Gastrocnemius medialis (tissue), 4 donors: ENCODE measurements around the gene RGS21. TPM values are rescaled to one million over a fixed set of nuclear protein-coding genes. Genes with fewer than 3 reads are reported as not detected.
"Not testable (repeated sequence)": the region's sequence is repeated elsewhere in the genome, so short reads cannot be mapped to it uniquely, and the experiment has no call there.

Source experiments
- ATAC-seq, 2 donors: fragments of 150-250 bp; one replicate each; pipeline ENCODE4 v1.9.1; 2016
- DNase-seq, 2 donors: peaks; one replicate each; pipeline ENCODE4 v3.0.0-alpha.2; 2019
- H3K27ac ChIP-seq, 4 donors: fragments of 200-600 bp; sonication (generic); 1 replicate in 1 of 4; 2 replicates in 3 of 4; pipeline ENCODE4 v1.5.1; 2016 to 2018; ENCODE audit warnings: mild to moderate bottlenecking in 2 of 4, moderate library complexity in 1 of 4
- H3K27me3 ChIP-seq, 3 donors: fragments of 200-600 bp; sonication (generic) in 2 of 3; 1 replicate in 1 of 3; 2 replicates in 2 of 3; pipeline versions ENCODE4 v1.5.1 to v1.6.0; 2016 to 2019; ENCODE audit warnings: mild to moderate bottlenecking in 1 of 3, moderate library complexity in 1 of 3
- H3K36me3 ChIP-seq, 2 donors: fragments of 200-600 bp; sonication (generic) in 1 of 2; one replicate each; pipeline ENCODE4 v1.5.1; 2017 to 2018
- H3K4me1 ChIP-seq, 2 donors: fragments of 200-600 bp; sonication (generic) in 1 of 2; one replicate each; pipeline ENCODE4 v1.5.1; 2016 to 2017; ENCODE audit warnings: mild to moderate bottlenecking in 2 of 2
- H3K4me3 ChIP-seq, 4 donors: fragments of 200-600 bp; sonication (generic) in 3 of 4; 1 replicate in 1 of 4; 2 replicates in 3 of 4; pipeline ENCODE4 v1.5.1; 2016 to 2019; ENCODE audit warnings: mild to moderate bottlenecking in 2 of 4
- H3K9me3 ChIP-seq, 3 donors: fragments of 200-600 bp; sonication (generic) in 2 of 3; 1 replicate in 1 of 3; 2 replicates in 2 of 3; pipeline ENCODE4 v1.5.1; 2016 to 2019
- POLR2A ChIP-seq, 2 donors: fragments of 450-650 bp; IDR thresholded peaks; one replicate each; pipeline ENCODE4 v1.6.1; 2017; ENCODE audit warnings: antibody characterized with exemption in 2 of 2, mild to moderate bottlenecking in 2 of 2, moderate library complexity in 2 of 2
- in situ Hi-C, 4 donors: fragments of 200-750 bp; cut with MboI; loops; one replicate each; pipeline versions ENCODE4 v1.15.0 to v1.8.0; 2017; ENCODE audit warnings: low sequenced_read_pairs in 4 of 4
- intact Hi-C: fragments of 100-400 bp; cut with DNase I; formaldehyde crosslinking; loops from one replicate; pipeline ENCODE4 v1.15.1; 2023; ENCODE audit warnings: low total_unique reads
- total RNA-seq, 4 donors: library from RNA; depleted of rRNA; stranded (reverse); fragments of >200 nt; gene quantifications; one replicate each; pipeline versions ENCODE4 v1.1.0 to v1.2.3, GENCODE V29; 2016
- TF ChIP-seq, protein P1 (sequence below), 5 experiments: fragments of 450-650 bp in 3 of 5; fragments of 200-600 bp in 2 of 5; sonication (generic) in 2 of 5; IDR thresholded peaks in 4 of 5; conservative IDR thresholded peaks in 1 of 5; 1 replicate in 4 of 5; 2 replicates in 1 of 5; pipeline ENCODE4 v1.5.1; 2016 to 2019; ENCODE audit warnings: antibody characterized with exemption in 5 of 5, mild to moderate bottlenecking in 3 of 5, moderate library complexity in 3 of 5

Gene RGS21
- total RNA-seq, 4 donors from 2014 or later = not detected

DNA sequence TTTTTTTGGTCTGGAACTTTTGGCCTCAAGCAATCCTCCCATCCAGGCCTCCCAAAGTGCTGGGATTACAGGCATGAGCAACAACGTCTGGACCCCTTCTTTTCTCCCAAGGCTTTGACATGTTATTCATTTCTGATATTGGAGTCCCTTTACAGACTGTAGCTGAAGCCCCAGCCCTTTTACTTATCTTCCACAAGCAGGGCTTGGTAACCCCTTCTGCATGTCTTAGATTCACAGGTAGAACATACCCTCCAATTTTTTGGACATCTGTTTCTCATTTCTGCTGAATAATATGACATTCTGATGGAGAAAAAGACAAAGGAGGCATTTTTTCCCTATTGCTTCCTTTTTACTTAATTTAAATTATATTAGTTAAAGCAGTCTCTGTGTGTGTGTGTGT, 39.2 kb upstream of the RGS21 start:
- DNase-seq (no peak), ATAC-seq (no peak)
- Histone ChIP-seq H3K27ac (no peak overlapping the region), H3K4me3 (no peak overlapping the region), H3K4me1 (no peaks in the 10 kb centered on the region), H3K36me3 (no peaks in the 10 kb centered on the region), H3K27me3 (no peaks in the 10 kb centered on the region), H3K9me3 (no peaks in the 10 kb centered on the region)
- intact Hi-C loops = no loop called here
- in situ Hi-C loops = no loop called here
- TF ChIP-seq, protein P1, sequence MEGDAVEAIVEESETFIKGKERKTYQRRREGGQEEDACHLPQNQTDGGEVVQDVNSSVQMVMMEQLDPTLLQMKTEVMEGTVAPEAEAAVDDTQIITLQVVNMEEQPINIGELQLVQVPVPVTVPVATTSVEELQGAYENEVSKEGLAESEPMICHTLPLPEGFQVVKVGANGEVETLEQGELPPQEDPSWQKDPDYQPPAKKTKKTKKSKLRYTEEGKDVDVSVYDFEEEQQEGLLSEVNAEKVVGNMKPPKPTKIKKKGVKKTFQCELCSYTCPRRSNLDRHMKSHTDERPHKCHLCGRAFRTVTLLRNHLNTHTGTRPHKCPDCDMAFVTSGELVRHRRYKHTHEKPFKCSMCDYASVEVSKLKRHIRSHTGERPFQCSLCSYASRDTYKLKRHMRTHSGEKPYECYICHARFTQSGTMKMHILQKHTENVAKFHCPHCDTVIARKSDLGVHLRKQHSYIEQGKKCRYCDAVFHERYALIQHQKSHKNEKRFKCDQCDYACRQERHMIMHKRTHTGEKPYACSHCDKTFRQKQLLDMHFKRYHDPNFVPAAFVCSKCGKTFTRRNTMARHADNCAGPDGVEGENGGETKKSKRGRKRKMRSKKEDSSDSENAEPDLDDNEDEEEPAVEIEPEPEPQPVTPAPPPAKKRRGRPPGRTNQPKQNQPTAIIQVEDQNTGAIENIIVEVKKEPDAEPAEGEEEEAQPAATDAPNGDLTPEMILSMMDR (IDR thresholded peaks at IDR 0.05 in 4 of 5, conservative IDR thresholded peaks at IDR 0.05 in 1 of 5) = no peak
- no peak for TF ChIP-seq POLR2A (IDR thresholded peaks at IDR 0.05)

DNA sequence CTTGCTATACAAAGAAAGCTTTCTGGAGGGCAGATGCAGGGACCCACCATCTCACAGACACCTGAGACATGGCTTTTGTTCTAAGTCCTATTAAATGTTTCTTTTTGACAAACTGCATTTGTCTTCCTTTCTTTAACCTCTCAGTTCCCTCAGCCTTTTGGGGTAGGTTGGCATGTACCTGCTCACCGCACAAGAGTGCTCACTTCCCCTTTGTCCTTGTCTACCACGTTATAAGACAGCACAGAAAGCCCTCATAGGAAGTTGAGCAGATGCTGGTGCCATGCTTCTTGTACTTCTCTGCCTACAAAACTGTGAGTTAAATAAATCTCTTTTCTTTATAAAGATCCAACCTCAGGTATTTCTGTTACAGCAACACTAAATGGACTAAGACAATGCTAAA, 31.9 kb upstream of the RGS21 start:
- H3K9me3 ChIP-seq = no peaks in the 10 kb centered on the region
- no peak for DNase-seq

DNA sequence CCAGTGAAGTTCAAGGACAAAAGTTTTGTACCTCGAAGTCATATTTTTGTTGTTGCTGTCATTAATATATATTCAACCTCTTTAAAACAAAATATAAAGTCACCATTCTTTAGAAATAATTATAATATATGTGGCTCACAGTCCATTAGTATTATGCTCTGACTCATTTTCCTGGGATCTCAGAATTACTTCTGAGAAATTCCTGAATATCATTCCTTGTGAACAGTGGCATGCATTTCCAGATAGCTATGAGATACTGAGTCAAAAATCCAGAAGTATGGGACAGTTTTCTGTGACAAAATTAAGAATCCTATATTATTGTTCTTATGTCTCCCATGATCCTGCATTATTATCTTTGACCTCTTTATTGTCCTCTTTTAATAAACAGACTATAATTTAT, 13.8 kb upstream of the RGS21 start:
- TF ChIP-seq, protein P1 (IDR thresholded peaks at IDR 0.05 in 4 of 5, conservative IDR thresholded peaks at IDR 0.05 in 1 of 5) = no peak
- no peak for TF ChIP-seq POLR2A (IDR thresholded peaks at IDR 0.05)
- H3K4me3 ChIP-seq = no peak overlapping the region
- no peaks in the 10 kb centered on the region for H3K36me3 ChIP-seq
- ATAC-seq (no peak), DNase-seq (no peak)
- intact Hi-C loops = no loop called here
- H3K9me3 ChIP-seq = no peaks in the 10 kb centered on the region
- no peak overlapping the region for H3K27ac ChIP-seq
- H3K4me1 ChIP-seq = no peaks in the 10 kb centered on the region
- in situ Hi-C loops = no loop called here
- H3K27me3 ChIP-seq = no peaks in the 10 kb centered on the region

More for the DNA sequence above, 31.9 kb upstream of the RGS21 start:
- intact Hi-C loops = no loop called here
- H3K4me1 ChIP-seq = no peaks in the 10 kb centered on the region
- H3K27me3 ChIP-seq = no peaks in the 10 kb centered on the region
- H3K27ac ChIP-seq = no peak overlapping the region
- no peak overlapping the region for H3K4me3 ChIP-seq
- H3K36me3 ChIP-seq = no peaks in the 10 kb centered on the region
- TF ChIP-seq POLR2A (IDR thresholded peaks at IDR 0.05) = no peak
- TF ChIP-seq, protein P1 (IDR thresholded peaks at IDR 0.05 in 4 of 5, conservative IDR thresholded peaks at IDR 0.05 in 1 of 5) = no peak
- in situ Hi-C loops = no loop called here
- ATAC-seq = no peak

DNA sequence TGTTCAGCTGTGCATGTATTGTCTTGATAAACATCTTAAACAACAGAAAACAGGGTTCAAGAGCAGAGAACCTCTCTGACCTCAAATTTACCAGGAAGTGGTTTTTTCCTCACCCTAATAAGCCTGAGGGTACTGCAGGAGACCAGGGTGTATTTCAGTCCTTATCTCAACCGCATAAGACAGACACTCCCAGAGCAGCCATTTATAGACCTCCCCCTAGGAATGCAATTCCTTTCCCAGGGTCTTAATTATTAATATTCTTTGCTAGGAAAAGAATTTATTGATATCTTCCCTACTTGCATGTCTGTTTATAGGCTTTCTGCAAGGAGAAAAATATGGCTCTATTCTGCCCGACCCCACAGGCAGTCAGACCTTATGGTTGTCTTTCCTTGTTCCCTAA, 8.5 kb upstream of the RGS21 start:
- H3K36me3 ChIP-seq, in situ Hi-C loops, H3K4me3 ChIP-seq, H3K4me1 ChIP-seq, H3K9me3 ChIP-seq, intact Hi-C loops, DNase-seq, H3K27me3 ChIP-seq, H3K27ac ChIP-seq, ATAC-seq: not testable (repeated sequence)

DNA sequence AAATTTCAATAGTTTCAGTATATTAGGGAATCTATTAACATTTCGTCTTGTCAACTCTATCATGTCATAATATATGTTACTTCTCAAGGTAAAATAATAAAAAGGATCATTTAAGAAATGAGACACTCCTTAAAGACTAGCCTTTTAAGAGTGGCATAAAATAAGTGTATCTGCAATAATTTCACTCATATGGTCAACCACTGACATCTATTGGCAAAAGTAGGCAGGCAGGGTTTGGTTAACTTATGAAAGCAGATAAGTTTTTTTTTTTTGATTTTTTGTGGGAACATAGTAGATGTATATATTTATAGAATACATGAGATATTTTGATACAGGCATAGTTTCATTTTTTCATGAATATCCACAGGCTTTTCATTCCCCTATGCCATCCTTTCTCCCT, 5.5 kb upstream of the RGS21 start:
- Histone ChIP-seq H3K4me1 (no peaks in the 10 kb centered on the region), H3K36me3 (no peaks in the 10 kb centered on the region), H3K27ac (no peak overlapping the region), H3K4me3 (no peak overlapping the region), H3K9me3 (no peaks in the 10 kb centered on the region), H3K27me3 (no peaks in the 10 kb centered on the region)
- TF ChIP-seq POLR2A (IDR thresholded peaks at IDR 0.05) = no peak
- TF ChIP-seq, protein P1 (IDR thresholded peaks at IDR 0.05 in 4 of 5, conservative IDR thresholded peaks at IDR 0.05 in 1 of 5) = no peak
- in situ Hi-C loops = no loop called here
- DNase-seq = no peak
- intact Hi-C loops = no loop called here
- ATAC-seq = no peak
